ENCODE measurements around the gene ENPP6.

ENPP6 gene

DNA sequence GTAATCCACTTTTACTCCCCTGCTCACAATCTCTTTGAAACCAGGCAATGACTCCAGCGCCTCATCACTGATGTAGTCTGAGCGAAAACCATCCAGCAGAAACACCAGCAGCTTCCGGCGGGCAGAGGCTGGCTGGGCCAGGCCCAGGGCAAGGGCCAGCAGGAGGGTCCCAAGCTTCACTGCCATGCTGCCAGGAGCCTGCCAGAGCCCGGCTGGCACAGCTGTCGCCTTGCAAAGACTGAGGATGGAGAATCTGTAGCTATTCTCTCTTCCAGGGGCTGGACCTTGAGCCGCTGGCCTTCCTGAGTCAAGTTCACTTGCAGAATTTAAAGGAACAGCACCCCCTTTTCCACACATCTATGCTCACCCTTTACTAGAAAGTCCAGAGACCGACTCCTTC lies at the start of gene ENPP6:
Gene ENPP6 (minus strand): TSS at position 240 of the 400 bp plus-strand sequence. CDS start 54 bp downstream, at position 186.
- no peak for DNase-seq (ENCODE audit: low read depth in 2 of 2)

DNA sequence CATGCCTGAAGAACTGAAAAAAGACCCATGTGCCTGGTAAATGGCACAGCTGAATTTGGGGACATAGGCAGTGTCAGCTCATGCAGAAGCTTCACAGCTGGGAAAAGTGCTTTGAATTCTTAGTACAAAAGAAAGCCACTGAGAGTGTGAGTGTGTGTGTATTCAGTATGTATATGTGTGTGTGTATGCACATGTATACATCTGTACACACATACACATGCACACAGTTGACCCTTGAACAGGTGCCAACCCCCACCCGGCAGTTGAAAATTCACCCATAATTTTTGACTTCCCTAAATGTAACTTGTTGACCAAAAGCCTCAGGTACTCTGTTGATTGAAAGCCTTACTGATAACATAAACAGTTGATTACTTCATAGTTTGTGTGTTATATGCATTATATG lies 49.5 kb upstream of the ENPP6 start:
- no peak for DNase-seq (ENCODE audit: low read depth in 2 of 2)

DNA sequence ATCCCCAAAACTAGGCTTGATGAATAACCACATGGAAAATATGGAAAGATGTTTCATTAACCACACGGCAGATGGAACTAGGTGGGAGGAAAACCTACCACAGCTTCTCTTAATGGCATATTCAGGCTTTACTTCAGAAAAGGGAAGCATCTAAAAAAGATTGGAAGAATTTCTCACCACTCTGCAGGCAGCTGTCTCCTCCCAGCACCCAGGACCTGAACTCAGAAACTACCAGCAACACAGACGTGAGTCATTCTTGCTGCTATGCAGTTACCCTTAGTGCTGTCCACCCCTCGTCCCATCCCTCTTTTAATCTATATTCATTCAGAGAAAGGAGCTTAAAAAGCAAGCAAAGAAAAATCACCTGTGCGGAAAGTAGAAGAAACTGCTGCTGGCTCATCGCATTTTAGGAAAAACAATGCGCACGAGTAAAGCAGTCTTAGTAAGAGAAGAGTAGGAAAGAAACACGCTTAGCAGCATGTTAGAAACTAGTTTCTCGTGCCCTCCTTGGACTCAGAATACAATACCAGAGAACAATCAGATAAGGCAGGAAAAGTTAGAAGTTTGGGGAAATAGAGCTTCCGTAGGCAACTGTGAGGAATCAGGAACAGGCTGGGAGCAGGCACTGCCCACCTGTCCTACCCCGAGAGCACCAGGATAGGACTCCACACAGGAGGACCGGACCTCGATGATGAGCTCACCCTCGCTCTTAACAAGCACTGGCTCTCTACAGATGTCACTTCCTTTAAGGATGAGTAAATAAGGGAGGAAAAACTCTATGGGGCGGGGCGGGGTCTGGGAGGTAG lies 48.1 kb upstream of the ENPP6 start:
- no peak for DNase-seq (ENCODE audit: low read depth in 2 of 2)

DNA sequence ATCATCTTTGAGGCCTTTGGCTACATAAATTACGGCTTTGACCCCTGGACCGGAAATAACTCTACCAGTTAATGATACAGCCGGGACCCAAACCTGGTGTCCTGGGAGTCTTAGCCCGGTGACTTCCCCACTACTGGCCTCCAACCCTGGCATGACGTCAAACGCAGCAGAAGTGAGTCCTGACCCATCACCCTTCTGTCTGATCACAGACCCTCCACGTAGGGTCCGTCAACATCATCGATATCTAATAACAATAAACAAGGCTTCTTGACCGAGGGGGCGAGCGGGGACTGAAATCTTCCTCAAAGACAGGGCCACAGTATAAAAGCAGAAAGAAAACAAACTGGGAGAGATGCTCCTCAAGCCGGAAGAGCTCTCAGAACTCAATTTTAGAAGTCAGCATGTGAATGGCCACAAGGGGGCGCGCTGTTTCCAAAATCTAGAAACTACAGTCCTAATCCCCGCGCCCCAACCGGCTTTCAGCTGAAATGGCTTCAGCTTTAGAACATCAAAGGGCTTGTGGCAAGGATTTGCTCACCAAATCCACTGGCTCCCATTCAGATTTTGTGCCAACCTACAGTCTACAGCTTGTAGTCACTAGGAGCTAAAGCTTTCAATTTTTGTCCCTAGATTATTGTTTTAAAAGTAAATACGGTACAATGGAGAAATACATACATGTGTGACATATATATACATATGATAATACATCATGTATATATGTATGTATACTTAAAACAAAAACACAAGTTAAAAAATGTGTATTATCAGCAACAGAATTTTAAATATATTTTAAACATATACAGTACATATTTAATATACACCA lies 46.4 kb upstream of the ENPP6 start:
- peak; percentile 80 to 85 for DNase-seq (ENCODE audit: low read depth in 2 of 2)

DNA sequence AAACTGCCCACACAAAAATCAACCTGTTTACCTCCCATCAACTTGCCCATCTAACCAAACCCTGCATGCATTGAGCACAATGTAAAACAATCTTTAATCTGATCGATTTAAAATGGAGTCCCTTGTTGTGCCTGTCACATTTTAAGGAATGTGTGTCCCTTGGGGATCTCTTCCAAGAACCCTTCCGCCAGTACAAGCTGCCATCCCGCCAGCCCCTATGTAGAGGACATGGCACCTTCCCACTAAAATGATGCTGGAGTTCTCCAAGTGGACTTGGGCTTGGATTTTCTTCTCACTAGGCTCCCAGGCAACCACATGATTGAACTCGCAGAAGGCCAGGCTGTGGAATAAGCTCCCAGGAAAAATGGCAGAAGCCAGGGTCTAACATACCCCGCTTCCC lies 45.8 kb upstream of the ENPP6 start:
- DNase-seq (ENCODE audit: low read depth in 2 of 2), result no peak

DNA sequence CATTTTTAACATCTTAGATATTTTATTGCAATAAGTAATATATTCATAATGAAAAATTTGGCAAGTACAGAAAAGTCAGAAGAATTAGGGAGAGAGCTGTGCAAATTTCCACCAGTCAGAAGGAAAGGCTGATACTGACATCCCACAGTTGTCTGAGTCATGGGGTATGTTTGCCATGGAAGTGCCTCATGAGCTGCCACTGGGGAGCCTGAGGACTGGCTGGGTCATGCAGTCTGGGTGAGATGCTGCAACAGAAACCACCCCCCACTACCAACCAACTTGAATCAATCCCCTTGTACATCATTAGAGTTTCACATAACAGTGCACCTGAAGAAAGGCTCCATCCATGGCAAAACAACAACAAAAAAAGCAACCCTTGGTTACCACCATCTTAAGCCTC lies 45.2 kb upstream of the ENPP6 start:
- DNase-seq (ENCODE audit: low read depth in 2 of 2), result no peak

DNA sequence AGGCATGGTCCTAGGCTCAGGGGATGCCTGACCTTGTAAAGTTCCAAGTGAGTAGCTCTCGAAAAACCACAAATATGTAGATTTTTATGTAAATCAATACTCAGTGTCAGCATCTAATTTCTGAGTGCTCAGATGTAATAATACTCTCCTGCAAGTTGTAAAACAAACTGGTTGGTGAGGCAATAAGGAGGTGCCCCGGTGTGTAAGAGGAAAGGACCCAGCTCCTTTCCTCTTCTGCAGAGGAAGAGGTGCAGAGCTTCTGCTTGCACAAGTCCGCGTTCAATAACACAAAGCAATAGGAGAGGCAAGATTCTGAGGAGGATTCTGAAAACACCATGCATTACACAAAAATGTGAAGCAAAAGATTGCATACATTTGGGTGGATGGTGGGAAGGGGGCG lies 43.6 kb upstream of the ENPP6 start:
- DNase-seq (ENCODE audit: low read depth in 2 of 2), result no peak

DNA sequence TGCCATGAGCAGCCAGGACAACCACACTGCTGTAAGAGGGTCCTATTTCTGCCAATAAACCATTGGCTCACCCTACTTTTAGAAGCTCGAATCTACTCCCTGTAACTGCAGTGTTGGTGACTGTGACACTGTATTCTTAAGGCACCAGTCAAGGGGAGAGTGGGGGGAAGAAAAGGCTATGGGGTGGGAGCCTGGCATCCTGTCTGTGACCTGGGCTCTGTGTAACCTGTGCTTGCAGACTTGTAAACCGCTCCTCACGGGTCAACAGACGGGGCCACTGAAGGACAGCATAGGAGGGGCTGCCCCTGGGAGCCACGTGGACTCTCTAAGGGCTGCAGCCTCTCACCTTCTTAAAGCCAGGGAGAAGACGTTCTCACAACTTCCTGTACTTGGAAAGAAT lies 42.2 kb upstream of the ENPP6 start:
- DNase-seq (ENCODE audit: low read depth in 2 of 2), result no peak

DNA sequence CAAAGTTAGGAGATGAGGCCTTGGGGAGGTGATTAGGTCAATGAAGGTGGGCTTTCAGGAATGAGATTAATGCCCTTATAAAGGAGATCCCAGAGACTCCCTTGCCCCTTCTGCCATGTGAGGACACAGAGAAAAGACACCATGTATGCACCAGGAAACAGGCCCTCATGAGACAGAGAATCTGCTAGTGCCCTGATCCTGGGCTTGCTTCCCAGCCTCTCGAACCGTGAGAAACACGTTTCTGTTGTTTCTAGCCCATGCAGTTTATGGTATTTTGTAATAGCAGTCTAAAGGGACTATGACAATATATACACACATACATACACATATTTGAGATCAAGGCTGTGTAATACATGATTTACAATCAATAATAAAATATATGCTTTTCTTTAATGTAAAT lies 41.4 kb upstream of the ENPP6 start:
- no peak for DNase-seq (ENCODE audit: low read depth in 2 of 2)

DNA sequence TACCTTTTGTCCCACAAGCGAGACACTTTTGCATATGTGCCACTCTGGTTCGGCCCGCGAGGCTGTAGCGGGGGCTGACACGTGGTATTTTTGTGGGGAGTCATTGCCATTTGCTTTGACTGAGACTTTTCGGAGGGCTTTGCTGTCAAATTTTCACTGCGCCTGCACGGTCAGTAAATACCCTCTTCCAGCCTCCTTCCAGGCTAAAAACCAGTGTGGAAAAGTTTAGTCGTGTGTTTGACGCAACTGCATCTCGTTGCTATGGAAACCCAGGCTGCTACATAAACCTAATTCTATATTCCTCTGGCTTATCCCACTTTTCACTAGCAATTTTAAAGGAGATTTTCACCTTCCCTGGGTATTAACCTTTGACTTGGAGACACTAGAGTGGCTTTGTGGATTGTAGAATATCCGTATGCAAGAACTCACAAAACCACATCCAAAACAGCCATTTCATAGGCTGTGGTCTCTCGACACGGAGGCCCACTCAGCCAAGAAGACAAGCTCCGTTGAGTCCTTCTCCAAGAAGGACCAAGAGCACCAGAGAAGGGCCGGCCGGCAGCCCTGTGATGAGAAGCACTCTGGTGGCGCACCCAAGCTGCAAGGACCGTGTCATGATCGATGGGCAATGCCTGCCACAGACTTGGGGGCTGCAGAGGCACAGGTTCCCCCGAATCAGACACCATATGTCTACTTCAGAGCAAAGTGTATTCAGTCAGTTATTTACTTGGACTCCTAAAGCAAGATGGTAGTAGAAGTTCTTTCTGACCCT lies 38.4 kb upstream of the ENPP6 start:
- no peak for DNase-seq (ENCODE audit: low read depth in 2 of 2)

DNA sequence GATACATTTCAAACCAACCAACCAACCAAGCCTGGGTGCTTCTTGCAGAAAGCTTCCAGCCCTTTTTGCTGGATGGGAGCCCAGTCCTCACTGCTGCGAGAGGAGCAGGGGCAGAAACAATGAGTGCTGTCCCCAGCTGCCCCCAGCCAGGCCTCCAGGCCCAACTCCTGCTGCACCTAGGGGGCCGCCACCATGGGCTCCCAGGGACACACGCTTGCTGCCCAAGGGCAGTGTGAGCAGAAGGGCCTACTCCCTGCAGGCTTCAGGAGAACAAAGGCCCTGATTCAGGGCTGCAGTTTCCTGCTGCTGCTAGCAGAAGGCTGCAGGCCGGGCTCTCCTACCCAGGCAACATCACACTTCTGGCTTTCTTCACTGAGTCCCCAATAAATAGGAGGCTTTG lies 37.7 kb upstream of the ENPP6 start:
- DNase-seq (ENCODE audit: low read depth in 2 of 2), result no peak

DNA sequence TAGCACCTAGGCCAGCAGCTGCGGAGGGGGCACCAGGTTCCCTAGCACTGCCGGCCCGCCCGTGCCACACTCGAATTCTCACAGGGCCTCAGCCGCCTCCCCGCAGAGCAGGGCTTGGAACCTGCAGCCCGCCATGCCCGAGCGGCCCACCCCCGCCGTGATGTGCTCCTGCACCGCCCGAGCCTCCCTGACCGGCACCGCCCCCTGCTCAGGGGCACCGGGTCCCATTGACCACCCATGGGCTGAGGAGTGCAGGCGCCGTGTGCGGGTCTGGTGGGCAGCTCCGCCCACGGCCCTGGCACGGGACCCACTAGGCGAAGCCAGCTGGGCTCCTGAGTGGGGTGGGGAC lies 35.4 kb upstream of the ENPP6 start:
- no peak for DNase-seq (ENCODE audit: low read depth in 2 of 2)

DNA sequence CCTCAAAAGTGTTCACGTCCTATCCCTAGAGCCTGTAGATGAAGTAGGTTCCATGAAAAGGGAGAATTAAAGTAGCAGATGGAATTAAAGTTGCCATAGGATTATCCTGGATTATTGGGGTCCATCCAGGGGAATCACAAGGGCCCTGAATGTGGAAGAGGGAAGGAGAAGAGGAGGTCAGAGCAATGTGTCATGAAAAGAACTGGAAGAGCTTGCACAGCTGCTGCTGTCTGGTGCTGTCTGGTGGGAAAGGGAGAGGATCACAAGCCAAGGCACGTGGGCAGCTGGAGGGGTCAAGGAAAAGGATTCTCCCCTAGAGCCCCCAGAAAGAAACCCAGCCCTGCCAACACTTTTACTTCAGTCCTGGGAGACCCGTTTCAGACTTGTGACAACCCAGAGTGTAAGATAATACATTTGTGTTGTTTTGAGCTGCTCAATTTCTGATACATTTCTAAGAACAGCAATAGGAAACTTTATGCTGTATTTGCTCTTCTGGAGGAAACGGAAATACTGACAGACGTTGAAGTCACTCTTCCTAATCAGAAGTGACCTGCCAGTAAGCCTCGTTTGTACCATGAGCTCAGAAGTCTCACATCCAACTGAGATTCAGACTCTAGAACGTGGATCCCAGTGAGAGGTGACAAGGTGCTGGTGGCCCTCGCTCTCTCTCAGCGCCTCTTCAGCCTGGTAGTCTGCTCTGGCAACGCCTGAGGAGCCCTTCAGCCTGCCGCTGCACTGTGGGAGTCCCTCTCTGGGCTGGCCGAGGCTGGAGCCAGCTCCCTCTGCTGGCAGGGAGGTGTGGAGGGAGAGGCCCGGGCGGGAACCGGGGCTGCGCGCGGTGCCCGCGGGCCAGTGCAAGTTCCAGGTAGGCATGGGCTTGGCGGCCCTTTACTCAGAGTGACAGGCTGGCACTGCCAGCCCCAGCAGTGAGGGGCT lies 34.7 kb upstream of the ENPP6 start:
- no peak for DNase-seq (ENCODE audit: low read depth in 2 of 2)

DNA sequence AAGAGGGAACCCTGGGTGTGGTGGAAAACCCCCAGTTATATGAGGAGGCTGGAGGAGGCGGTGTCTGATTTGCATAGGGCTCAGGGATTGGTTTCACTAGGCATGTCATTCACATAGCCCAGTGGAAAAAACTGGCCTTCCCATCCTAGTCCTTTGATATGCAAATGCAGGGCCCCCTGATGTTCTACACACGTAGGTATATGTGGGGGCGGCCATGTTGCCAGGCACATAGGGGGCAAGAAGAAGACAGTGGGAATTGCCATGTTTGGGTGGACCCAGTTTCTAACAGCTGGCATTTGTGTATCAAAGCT lies 34.0 kb upstream of the ENPP6 start:
- peak in 1 of 2 donors; percentile 27 for DNase-seq (ENCODE audit: low read depth in 2 of 2)

DNA sequence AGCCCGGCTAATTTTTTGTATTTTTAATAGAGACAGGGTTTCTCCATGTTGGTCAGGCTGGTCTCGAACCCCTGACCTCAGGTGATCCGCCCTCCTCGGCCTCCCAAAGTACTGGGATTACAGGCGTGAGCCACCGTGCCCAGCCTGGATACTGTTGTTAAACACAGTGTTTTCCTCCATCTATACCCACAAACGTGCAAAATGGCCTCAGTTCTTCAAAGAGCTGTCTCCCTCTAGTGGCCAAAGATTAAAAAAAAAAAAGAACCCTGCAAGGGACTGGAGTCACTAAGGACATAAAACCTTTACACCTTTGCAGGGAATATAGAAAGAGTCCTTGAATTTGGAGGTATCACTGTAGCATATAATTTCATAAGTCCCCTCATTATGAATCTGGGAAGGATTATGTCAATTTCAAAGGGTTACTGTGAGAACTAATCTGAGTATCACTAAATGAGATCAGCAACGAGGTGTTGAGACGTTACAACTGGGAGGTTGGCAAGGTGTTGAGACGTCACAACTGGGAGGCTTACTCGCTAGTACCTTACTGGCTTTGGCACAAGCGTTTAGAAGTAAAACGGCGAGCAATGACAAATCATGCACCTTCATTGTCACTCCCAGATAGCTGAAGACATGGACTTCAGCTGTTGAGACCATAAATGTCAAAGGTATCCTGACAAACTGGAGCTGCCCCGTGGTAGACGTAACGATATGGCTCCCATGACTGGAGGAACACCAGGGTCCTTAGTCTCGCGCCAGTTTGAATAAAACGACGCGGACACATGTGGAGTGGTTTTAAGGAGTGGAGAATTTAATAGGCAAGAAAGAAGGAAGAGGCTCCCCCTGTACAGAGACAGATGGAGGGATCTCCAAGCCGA lies 33.4 kb upstream of the ENPP6 start:
- DNase-seq (ENCODE audit: low read depth in 2 of 2), result no peak

DNA sequence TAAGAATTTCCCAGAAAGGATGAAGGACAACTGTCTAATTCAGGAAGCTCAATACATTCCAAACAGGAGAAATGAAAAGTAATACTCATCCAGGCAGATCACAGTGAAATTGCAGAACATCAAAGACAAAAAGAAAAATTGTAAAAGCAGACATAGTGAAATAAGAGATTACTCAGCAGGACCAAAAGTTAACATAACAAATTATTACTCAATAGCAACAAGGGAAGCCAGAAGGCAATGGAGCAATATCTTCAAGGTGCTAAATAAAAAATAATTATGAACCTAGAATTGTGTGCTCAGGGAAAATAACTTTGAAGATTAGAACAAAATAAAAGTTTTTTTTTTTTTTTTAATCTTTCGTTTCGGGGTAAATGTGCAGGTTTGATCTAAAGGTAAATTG lies 30.5 kb upstream of the ENPP6 start:
- DNase-seq (ENCODE audit: low read depth in 2 of 2), result no peak

DNA sequence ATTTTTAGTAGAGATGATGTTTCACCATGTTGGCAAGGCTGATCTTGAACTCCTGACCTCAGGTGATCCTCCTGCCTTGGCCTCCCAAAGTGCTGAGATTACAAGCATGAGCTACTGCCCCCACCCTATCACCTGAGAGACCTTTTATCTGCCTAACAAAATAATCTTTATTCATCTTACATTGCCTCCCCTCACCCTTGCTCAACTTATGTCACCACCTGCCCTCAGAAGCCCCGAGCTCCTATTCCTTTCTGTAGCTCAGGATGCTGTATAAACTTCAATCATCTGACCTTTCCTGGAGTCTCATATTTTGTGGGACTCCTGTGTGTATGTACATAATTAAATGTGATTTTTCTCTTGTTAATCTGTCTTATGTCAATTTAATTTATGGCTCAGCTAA lies 29.7 kb upstream of the ENPP6 start:
- no peak for DNase-seq (ENCODE audit: low read depth in 2 of 2)

DNA sequence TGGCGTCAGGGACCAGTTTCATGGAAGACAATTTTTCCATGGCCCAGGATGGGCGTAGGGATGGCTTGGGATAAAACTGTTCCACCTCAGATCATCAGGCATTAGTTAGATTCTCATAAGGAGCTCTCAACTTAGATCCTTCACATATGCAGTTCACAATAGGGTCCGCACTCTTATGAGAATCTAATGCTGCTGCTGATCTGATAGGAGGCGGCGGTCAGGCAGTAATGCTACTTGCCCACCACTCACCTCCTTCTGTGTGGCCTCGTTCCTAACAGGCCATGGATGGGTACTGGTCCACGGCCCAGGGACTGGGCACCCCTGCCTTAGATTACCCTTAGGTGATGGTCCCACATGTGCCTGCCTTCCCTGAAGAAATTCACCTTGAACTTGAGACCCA lies 28.8 kb upstream of the ENPP6 start:
- no peak for DNase-seq (ENCODE audit: low read depth in 2 of 2)

DNA sequence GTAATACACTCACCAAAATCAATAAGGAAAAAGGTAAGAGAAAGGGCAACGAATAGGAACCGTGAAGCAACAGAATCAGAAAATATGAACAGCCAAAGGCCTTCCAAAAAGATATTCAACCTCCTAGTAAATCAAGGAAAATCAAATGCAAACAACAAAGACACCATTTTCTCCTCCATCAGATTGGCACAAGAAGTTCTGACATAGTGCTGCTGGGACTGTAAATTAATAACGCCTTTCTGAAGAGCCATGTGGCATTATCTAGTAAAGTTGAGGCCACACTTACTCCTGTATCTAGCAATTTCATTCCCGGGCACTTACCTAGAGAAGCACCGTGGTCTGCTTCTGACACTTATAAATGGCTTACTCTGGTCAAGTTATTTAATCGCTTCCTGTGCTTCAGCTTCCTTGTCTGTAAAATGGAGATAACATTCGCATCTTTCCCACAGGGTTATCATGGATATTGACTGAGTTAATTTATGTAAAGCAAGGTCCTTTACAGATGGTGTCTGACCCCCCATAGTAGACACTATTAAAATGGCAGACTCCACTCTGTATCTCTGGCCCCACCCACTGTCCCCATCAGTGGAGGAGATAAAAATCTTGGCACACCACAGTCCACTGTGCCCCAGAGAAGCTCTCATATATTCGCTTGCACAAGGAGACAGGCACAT lies 20.5 kb upstream of the ENPP6 start:
- DNase-seq (ENCODE audit: low read depth in 2 of 2), result no peak

DNA sequence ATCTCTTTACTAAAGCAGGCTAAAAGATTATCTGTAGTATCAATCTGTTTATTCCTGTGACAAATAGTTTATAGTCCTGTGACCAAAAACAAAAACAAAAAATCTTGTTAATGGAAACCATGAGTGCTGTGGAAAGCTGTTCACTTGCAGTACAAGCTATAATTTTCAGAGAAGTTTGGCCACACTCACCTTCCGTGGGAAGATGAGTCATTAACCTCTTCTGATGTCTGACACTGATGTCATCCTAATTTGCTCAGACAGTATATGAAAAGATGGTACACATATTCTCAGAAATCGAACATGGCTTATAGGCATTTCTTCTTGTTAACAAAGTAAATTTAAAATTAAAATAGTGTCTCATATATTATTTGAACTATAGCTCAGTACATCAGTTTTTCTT lies 19.9 kb upstream of the ENPP6 start:
- peak in 1 of 2 donors; percentile 32 for DNase-seq (ENCODE audit: low read depth in 2 of 2)

Data from stimulated activated CD8-positive, alpha-beta memory T cell treated with anti-CD3 and anti-CD28 coated beads, Interleukin-15, amount 100 ng/mL, for 48 hours (primary cell).